Measurements from ENCODE around the gene IP6K2. TPM values are rescaled to one million over a fixed set of nuclear protein-coding genes. Genes with fewer than 3 reads are reported as not detected.

Gene IP6K2
- total RNA-seq, 1 experiment from 2014 or later = 105 TPM

DNA sequence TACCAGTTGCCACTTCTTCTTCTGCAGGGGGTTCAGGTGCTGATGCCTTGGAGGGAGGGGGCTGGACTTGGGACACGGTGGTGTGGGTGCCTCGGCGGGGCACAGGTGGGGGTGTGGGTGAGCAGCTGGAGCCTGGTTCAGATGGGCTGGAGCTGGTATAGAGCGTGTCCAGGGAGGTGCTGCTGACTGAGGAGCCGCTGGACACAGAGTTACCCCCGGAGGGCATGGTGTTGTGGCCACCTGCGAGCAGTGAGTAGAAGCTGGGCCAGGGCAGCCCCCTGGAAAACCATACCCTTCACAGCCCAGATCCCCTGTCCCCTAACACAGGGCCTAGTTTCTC, 35.5 kb downstream of the IP6K2 start:
- no TSS peak for BruUV-seq (replicated peaks)
- CTCF ChIA-PET = interaction anchor here (0.6 kb wide), 1 partner anchor 168 kb away, joined by 3 read pairs; no protein-coding TSS in a partner anchor
- no peak overlapping the region for H3K4me3 Mint-ChIP-seq (ENCODE audit: low read depth, unreplicated experiment)
- H3K27ac Mint-ChIP-seq (ENCODE audit: unreplicated experiment) = no peak overlapping the region
- intact Hi-C loops (cut with micrococcal nuclease; ENCODE audit: unreplicated experiment) = no loop called here
- TF ChIP-seq CTCF (IDR thresholded peaks at IDR 0.05; ENCODE audit: unreplicated experiment) = no peak
- no peaks in the 10 kb centered on the region for H3K9me3 Mint-ChIP-seq (ENCODE audit: low read depth, unreplicated experiment)
- peaks cover 29% of the 10 kb centered on the region for H3K4me1 Mint-ChIP-seq (ENCODE audit: low read depth, unreplicated experiment)
- DNase-seq = no peak
- H3K36me3 Mint-ChIP-seq (ENCODE audit: insufficient read depth, unreplicated experiment) = peaks cover 52% of the 10 kb centered on the region
- H3K27me3 Mint-ChIP-seq (ENCODE audit: unreplicated experiment) = no peaks in the 10 kb centered on the region

DNA sequence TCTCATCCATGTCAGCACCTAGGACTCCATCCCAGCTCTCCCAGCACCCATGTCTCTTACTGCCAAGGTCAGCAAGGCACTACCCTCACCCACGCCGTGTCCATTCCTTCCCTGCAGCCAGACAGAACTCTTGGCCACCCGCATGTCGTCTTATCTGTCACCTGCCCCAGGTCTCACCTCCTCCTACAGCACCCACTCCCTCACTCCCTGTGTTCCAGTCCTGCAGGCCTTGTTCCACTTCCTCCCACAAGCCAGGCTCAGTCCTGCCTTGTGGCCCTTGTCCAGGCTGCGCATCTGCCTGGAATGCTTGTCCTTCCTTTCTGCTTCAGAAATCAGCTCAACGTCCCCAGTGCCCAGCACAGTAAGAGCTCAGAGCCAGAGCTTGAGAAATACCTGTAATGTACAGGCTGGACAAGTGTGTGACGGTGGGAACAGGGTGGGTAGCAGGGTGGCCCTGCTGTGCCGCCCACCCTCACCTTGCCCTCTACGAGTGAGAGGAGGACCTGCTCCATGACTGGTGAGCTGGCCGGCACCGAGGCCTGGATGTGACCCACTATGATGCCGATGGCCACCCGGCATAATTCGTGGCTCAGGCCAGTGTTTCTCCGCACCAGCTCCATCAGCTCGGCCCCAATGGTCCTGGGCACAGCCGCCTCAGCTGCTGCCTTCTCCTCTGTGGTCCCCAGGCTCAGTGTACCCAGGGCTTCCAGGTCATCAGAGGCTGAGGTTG, 36.0 kb downstream of the IP6K2 start:
- peaks cover 29% of the 10 kb centered on the region for H3K4me1 Mint-ChIP-seq (ENCODE audit: low read depth, unreplicated experiment)
- H3K9me3 Mint-ChIP-seq (ENCODE audit: low read depth, unreplicated experiment) = no peaks in the 10 kb centered on the region
- no peak for DNase-seq
- peaks cover 52% of the 10 kb centered on the region for H3K36me3 Mint-ChIP-seq (ENCODE audit: insufficient read depth, unreplicated experiment)
- no peak overlapping the region for H3K27ac Mint-ChIP-seq (ENCODE audit: unreplicated experiment)
- CTCF ChIA-PET = interaction anchor here (0.5 to 0.6 kb wide), 2 partner anchors 9 to 169 kb away, joined by 3 to 4 read pairs; no protein-coding TSS in a partner anchor
- no peak overlapping the region for H3K4me3 Mint-ChIP-seq (ENCODE audit: low read depth, unreplicated experiment)
- intact Hi-C loops (cut with micrococcal nuclease; ENCODE audit: unreplicated experiment) = no loop called here
- H3K27me3 Mint-ChIP-seq (ENCODE audit: unreplicated experiment) = no peaks in the 10 kb centered on the region
- no TSS peak for BruUV-seq (replicated peaks)
- no peak for TF ChIP-seq CTCF (IDR thresholded peaks at IDR 0.05; ENCODE audit: unreplicated experiment)

- H3K27me3 Mint-ChIP-seq (ENCODE audit: unreplicated experiment) = no peaks in the 10 kb centered on the region
- peaks cover 40% of the 10 kb centered on the region for H3K36me3 Mint-ChIP-seq (ENCODE audit: insufficient read depth, unreplicated experiment)
- DNase-seq = no peak
- intact Hi-C loops (cut with micrococcal nuclease; ENCODE audit: unreplicated experiment) = no loop called here
- no peak for TF ChIP-seq CTCF (IDR thresholded peaks at IDR 0.05; ENCODE audit: unreplicated experiment)
- H3K9me3 Mint-ChIP-seq (ENCODE audit: low read depth, unreplicated experiment) = no peaks in the 10 kb centered on the region
- no peak overlapping the region for H3K4me3 Mint-ChIP-seq (ENCODE audit: low read depth, unreplicated experiment)
- CTCF ChIA-PET = no interaction called here
- H3K27ac Mint-ChIP-seq (ENCODE audit: unreplicated experiment) = no peak overlapping the region
- BruUV-seq (replicated peaks) = no TSS peak
- peaks cover 26% of the 10 kb centered on the region for H3K4me1 Mint-ChIP-seq (ENCODE audit: low read depth, unreplicated experiment)
These were observed 37.3 kb downstream of the IP6K2 start for GRCh38 chr3:48679411-48680391.

DNA sequence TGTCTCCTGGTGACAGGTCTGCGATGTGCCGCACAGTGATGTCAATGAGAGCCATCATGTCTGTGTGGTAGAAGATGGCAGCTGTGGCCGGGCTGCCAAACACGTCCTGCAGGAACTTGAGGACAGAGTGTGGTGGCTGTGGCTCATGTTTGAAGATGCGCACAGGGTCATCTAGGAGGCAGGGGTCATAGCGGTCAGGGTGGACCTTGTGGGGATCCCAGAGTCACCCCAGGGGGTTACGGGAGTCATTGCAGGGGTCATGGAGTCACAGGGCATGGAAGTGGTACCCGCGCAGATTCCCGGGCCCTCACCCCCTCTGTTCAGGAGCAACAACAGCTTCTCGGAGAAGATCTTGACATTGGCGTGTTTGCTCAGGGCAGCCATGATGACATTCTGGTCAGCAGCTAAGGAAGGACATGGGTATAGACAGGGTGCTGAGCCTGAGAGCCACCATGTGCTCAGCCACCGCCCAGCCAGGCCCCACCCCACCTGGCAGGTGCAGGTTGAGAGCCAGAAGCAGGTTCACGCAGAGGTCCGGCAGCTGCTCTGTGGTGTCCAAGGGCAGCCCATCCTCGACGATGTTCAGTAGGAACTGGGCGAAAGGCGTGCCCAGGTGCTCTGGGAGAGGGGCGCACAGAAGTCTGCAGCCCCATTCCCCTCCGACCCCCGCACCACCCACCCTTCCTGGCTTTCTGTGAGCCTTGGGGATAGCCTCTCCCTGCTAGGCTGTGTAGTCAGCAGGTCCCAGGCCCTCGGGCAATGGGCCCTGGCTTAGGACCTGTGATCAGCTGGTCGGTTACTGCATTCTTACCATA, 38.2 kb downstream of the IP6K2 start:
- BruUV-seq (replicated peaks) = no TSS peak
- CTCF ChIA-PET = no interaction called here
- Mint-ChIP-seq H3K36me3 (ENCODE audit: insufficient read depth, unreplicated experiment) (peaks cover 37% of the 10 kb centered on the region), H3K9me3 (ENCODE audit: low read depth, unreplicated experiment) (no peaks in the 10 kb centered on the region), H3K4me3 (ENCODE audit: low read depth, unreplicated experiment) (no peak overlapping the region), H3K27me3 (ENCODE audit: unreplicated experiment) (no peaks in the 10 kb centered on the region), H3K4me1 (ENCODE audit: low read depth, unreplicated experiment) (peaks cover 16% of the 10 kb centered on the region), H3K27ac (ENCODE audit: unreplicated experiment) (no peak overlapping the region)
- intact Hi-C loops (cut with micrococcal nuclease; ENCODE audit: unreplicated experiment) = no loop called here
- no peak for DNase-seq
- TF ChIP-seq CTCF (IDR thresholded peaks at IDR 0.05; ENCODE audit: unreplicated experiment) = no peak

Data from Calu3 (cell line).